RPMI7951 (cell line): Measurements from ENCODE around the gene USP2. TPM values are rescaled to one million over a fixed set of nuclear protein-coding genes. Genes with fewer than 3 reads are reported as not detected.

ENCODE experiments used
- DNase-seq: peaks from one replicate; pipeline ENCODE4 v3.0.0-alpha.2; 2012; ENCODE audit warnings: low read depth
- total RNA-seq: library from RNA; depleted of rRNA; stranded (reverse); fragments of >200 nt; shearing (Covaris generic); gene quantifications from 2 replicates; pipeline ENCODE4 v1.2.3, GENCODE V29; 2014

USP2 gene
- total RNA-seq, 1 experiment from 2014 or later, result 0.24 TPM

GRCh38 chr11:119363851-119364590 lies 17.5 kb downstream of the USP2 start:
- peak; percentile 43 for DNase-seq

GRCh38 chr11:119363081-119363850 lies 18.2 kb downstream of the USP2 start:
- DNase-seq, result no peak

GRCh38 chr11:119362741-119363080 lies 18.8 kb downstream of the USP2 start:
- no peak for DNase-seq

GRCh38 chr11:119361941-119362725 lies 19.4 kb downstream of the USP2 start:
- no peak for DNase-seq

- DNase-seq, result peak; percentile 65
These were observed 20.3 kb downstream of the USP2 start for GRCh38 chr11:119361056-119361787.

- no peak for DNase-seq
These were observed 21.9 kb downstream of the USP2 start for GRCh38 chr11:119359365-119360214.

- DNase-seq, result no peak
These were observed 24.4 kb downstream of the USP2 start for GRCh38 chr11:119357074-119357473.

GRCh38 chr11:119356349-119357031 lies 25.0 kb downstream of the USP2 start:
- no peak for DNase-seq

GRCh38 chr11:119355091-119355843 lies 26.2 kb downstream of the USP2 start:
- DNase-seq, result no peak

- peak; percentile 41 for DNase-seq
These were observed 28.6 kb downstream of the USP2 start for GRCh38 chr11:119352857-119353260.

- DNase-seq, result no peak
These were observed 30.3 kb downstream of the USP2 start for GRCh38 chr11:119351232-119351631.

GRCh38 chr11:119350302-119350701 lies 31.2 kb downstream of the USP2 start:
- no peak for DNase-seq

GRCh38 chr11:119347940-119348605 lies 33.4 kb downstream of the USP2 start:
- no peak for DNase-seq

GRCh38 chr11:119347242-119347641 lies 34.2 kb downstream of the USP2 start:
- peak; percentile 35 for DNase-seq

- no peak for DNase-seq
These were observed 34.9 kb downstream of the USP2 start, which contains the start of gene MFRP for GRCh38 chr11:119346605-119347004. Gene MFRP, minus strand, starts transcription at chr11:119346705. Its CDS starts 192 bp downstream, at chr11:119346513.

- DNase-seq, result no peak
These were observed 35.8 kb downstream of the USP2 start for GRCh38 chr11:119345685-119346084.

GRCh38 chr11:119344291-119345010 lies 37.0 kb downstream of the USP2 start:
- no peak for DNase-seq

GRCh38 chr11:119343726-119344125 lies 37.8 kb downstream of the USP2 start:
- DNase-seq, result no peak
